Mucosa of stomach (tissue), 1 donor: ENCODE results near the gene SH3BP4.

Experiments
- H3K27me3 ChIP-seq: one replicate; pipeline ENCODE4 v1.7.0; 2013; ENCODE audit warnings: mild to moderate bottlenecking, low read length; ENCODE audit not compliant: control insufficient read depth, insufficient read depth
- H3K36me3 ChIP-seq: one replicate; pipeline ENCODE4 v1.7.0; 2013; ENCODE audit warnings: low read length; ENCODE audit not compliant: control insufficient read depth, insufficient read depth
- H3K4me1 ChIP-seq: one replicate; pipeline ENCODE4 v1.7.0; 2013; ENCODE audit warnings: mild to moderate bottlenecking, low read length; ENCODE audit not compliant: control insufficient read depth, insufficient read depth
- H3K4me3 ChIP-seq: one replicate; pipeline ENCODE4 v1.7.0; 2013; ENCODE audit warnings: low read length
- H3K9ac ChIP-seq: one replicate; pipeline ENCODE4 v1.7.0; 2013; ENCODE audit warnings: mild to moderate bottlenecking, low read length, moderate library complexity
- H3K9me3 ChIP-seq: one replicate; pipeline ENCODE4 v1.7.0; 2013; ENCODE audit warnings: mild to moderate bottlenecking, low read length, moderate library complexity; ENCODE audit not compliant: control insufficient read depth
- donor health status: Pancreatic carcinoma.

SH3BP4 gene

DNA sequence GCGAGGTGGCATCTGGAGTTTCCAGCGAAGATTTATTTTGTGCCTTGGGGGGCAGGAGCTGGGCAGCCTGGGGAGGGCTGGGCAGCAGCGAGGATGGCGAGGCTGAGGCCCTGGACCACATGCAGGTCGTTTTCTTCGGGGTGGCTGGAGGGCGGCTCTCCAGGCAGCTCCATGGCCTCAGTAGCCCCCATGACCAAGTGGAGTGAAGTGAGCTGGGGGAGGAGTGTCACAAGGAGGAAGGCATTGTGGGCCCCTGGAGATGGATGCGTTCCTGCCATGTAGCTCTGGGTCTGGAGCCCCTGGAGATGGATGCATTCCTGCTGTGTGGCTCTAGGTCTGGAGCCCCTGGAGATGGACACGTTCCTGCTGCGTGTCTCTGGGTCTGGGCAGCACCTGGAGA is 40.4 kb downstream of the SH3BP4 start:
- H3K36me3 ChIP-seq, result peaks cover under 1% of the 10 kb centered on the region
- H3K4me1 ChIP-seq, result peaks cover 63% of the 10 kb centered on the region
- H3K4me3 ChIP-seq, result no peak overlapping the region
- H3K9me3 ChIP-seq, result no peaks in the 10 kb centered on the region
- H3K27me3 ChIP-seq, result no peaks in the 10 kb centered on the region
- H3K9ac ChIP-seq, result no peak overlapping the region

DNA sequence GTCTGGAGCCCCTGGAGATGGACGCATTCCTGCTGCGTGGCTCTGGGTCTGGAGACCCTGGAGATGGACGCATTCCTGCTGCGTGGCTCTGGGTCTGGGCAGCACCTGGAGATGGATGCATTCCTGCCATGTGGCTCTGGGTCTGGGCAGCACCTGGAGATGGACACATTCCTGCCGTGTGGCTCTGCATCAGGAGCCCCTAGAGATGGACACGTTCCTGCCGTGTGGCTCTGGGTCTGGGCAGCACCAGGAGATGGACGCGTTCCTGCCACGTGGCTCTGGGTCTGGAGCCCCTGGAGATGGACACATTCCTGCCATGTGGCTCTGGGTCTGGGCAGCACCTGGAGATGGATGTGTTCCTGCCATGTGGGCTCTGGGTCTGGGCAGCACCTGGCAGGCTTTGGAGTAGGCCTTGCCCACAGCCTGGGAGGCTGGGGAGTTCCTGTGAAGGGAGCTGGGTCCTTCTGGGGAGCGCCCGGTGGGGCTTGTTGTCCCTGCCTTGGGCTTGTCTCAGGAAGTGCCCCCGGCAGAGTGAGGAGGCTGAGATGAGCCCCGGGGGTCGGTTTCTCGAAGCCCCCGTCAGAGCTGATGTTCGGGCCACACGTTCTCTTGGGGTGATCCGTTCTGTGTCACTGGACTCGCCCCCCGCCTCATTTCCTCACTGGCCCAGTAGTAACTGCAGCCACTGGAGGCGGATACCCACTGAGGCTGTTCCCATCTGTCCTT is 41.0 kb downstream of the SH3BP4 start:
- no peak overlapping the region for H3K4me3 ChIP-seq
- H3K36me3 ChIP-seq, result peaks cover 3% of the 10 kb centered on the region
- H3K27me3 ChIP-seq, result no peaks in the 10 kb centered on the region
- H3K9me3 ChIP-seq, result no peaks in the 10 kb centered on the region
- peaks cover 66% of the 10 kb centered on the region for H3K4me1 ChIP-seq
- no peak overlapping the region for H3K9ac ChIP-seq

DNA sequence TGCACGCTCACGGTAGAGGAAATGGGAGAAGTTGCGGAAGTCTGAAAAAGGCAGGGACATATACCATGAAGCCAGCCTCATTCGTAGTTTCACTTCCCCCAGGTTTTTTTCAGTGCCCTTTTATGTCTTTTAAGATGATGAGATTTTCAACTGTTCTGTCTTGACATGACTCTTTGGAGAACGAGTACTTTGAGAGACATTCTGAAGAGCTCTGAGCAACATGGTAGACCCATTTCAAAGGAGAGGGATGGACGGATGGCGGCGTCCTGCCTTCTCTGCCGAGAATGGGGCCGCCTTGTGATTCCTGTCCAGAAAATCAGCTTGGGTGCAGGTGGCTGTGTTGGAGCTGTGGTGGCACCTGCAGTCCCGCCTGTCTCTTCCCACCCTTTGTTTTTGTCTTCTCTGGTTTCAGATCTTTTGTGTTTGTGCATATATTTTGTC is 41.7 kb downstream of the SH3BP4 start:
- Histone ChIP-seq H3K9me3 (no peaks in the 10 kb centered on the region), H3K4me1 (peaks cover 68% of the 10 kb centered on the region), H3K9ac (no peak overlapping the region), H3K36me3 (peaks cover 3% of the 10 kb centered on the region), H3K27me3 (no peaks in the 10 kb centered on the region), H3K4me3 (no peak overlapping the region)

DNA sequence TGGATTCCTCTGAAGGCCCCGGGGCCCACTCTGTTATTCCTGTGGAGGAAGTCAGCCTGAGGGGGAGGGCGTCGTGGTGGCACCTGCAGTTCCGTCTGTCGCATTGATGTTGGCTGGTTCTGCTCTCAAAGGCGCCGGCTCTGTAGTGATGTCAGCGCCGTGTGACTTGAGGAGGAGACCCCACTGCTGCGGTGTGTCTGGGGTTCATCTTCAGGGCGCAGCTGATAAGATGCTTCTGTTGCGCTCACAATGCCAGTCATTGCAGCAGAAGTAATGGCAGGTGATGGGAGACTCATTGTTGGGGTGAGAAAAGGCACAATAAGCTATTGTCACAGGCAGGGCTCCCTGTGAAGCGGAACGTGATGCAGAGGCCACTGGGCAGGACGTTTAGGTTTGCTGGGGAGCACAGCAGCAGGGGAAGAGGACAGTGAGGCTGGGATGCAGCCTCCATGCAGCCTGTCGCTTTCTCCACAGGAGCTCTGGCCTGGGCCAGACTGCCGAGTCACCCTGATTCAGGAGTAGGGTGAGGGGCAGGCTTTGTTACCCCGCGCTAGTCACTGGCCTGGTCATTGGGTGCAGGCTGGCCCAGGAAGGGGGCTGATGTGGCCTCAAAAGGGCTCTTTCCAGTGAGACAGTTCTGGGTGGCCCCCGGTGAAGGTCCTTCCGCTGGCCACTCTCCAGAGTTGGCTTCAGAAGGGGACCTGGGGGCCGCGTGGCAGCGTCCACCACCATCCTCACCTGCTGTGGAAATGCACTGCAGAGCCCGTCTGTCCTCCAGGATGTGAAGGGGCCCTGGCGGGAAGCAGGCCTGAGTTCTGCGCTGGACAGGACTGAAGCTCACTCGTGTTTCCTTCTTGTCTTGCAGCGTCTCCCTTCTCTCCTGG is 42.9 kb downstream of the SH3BP4 start:
- H3K9me3 ChIP-seq, result no peaks in the 10 kb centered on the region
- no peak overlapping the region for H3K9ac ChIP-seq
- H3K27me3 ChIP-seq, result no peaks in the 10 kb centered on the region
- H3K4me3 ChIP-seq, result no peak overlapping the region
- peaks cover 3% of the 10 kb centered on the region for H3K36me3 ChIP-seq
- H3K4me1 ChIP-seq, result peaks cover 68% of the 10 kb centered on the region

DNA sequence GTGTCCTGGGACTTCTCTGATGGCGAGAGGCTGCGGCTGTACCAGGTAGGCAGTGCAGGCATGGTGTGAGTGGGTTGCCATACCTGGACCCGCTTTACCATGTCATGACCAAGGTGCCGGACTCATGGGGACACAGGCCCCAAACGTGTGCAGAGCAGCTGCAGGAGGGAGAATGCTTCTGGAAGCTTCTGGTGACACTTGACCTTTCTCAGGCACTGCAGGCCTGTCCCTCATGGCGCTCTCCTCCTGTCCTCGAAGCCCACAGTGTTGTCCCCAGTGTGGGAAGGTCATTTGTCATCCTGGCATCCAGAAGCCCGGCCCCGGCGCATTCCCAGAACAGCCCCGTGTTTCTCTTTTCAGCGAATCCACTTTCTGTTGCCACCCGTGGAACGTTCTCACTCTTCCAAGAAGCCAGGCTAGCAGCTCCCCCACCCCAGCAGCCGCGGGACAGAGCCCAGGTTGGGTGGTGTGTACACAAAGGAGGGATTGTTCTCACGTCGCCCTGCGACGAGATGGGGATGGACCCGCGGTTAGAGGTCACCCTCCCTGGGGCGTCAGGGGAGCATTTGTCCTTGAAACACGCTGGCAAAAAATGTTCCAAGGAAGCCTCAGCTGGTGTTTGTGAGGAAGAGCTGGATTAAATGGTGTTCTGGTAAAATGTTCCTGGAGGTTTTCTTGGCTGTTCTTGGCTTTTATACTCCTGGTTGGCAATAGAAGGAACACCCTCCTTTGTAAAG is 43.7 kb downstream of the SH3BP4 start:
- peaks cover 76% of the 10 kb centered on the region for H3K4me1 ChIP-seq
- H3K9ac ChIP-seq, result no peak overlapping the region

DNA sequence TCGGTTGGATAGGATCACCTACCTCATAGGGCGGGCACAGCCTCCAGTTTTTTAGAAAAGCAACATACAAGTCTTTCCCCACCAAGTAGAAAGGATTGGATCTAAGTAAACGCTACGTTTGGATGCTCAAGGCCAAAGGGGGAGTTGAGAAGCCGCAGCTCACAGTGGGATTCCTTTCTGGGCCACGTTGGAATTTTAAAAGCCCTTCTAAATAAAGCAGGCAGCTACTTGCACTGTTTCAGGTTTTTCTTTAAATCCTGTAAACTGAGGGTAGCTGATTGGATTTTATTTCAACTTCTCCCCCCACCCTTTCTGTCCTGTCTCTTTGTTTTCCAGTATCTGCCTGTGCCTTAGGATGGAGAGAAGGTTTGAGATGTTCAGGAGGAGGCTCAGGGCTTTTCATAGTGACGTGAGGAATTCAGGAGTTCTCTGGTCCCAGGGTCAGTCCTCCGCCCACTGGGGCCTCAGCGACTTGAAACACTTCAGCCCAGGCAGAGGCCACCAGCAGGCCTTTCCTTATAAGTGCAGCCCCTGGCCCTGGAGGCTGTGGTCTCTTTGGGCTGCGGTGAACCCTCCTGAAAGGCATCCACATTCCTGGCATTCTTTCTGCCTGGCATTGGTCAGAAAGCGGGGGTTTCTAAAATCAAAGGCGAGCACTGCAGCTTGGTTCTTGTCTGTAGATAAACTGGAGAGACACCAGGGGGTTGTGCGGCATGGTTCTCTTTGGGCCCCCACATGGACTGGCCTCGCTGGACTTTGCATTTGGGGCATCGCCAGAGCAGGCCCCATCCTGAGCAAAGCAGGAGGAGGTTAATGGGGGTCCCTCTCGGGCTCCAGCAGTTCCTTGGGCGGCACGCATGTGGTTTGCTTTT is 44.5 kb downstream of the SH3BP4 start:
- no peaks in the 10 kb centered on the region for H3K27me3 ChIP-seq
- H3K4me1 ChIP-seq, result peaks cover 84% of the 10 kb centered on the region

More for the DNA sequence above, 43.7 kb downstream of the SH3BP4 start:
- Histone ChIP-seq H3K27me3 (no peaks in the 10 kb centered on the region), H3K36me3 (peaks cover 3% of the 10 kb centered on the region), H3K9me3 (no peaks in the 10 kb centered on the region), H3K4me3 (no peak overlapping the region)

DNA sequence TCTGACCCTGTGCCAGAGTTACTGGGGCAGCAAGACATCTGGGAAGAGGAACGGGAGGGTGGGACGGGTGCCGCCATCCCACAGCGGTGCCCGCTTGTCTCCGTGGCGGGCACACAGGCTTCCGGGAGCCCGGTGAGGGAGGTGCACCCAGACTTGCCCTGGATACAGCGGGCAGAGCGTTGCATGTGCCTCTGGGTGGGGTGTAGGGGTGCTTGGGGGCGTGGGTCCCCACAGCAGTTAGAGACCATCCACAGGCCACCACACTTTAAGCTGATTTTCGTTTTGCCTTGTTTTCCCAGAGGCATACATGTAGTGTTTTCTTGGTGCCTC is 45.1 kb downstream of the SH3BP4 start:
- Histone ChIP-seq H3K4me1 (peaks cover 87% of the 10 kb centered on the region), H3K4me3 (no peak overlapping the region), H3K9me3 (no peaks in the 10 kb centered on the region), H3K9ac (no peak overlapping the region), H3K36me3 (peaks cover 3% of the 10 kb centered on the region), H3K27me3 (no peaks in the 10 kb centered on the region)

More for the DNA sequence above, 44.5 kb downstream of the SH3BP4 start:
- no peak overlapping the region for H3K9ac ChIP-seq
- no peaks in the 10 kb centered on the region for H3K9me3 ChIP-seq
- H3K4me3 ChIP-seq, result no peak overlapping the region
- H3K36me3 ChIP-seq, result peaks cover 3% of the 10 kb centered on the region

DNA sequence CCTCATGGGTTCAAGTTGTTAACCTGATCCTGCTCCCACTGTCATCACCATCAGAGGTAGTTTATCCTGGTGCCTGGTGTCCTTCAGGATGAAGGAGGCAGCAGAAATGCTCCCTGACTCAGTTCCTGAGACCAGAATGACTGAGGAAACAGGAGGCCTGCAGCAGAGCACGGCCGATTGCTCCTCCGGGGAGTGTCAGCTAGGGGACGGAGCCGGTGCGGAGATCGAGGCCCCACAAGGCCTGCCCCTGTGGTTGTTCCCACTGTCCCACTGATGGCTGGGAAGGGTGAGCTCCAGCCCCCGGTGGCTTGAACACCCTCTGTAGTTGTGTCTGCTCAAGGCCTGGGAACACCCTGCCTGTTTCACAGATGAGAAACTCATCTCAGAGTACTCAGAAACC is 45.6 kb downstream of the SH3BP4 start:
- H3K4me1 ChIP-seq, result peaks cover 88% of the 10 kb centered on the region
- no peak overlapping the region for H3K4me3 ChIP-seq
- peaks cover 3% of the 10 kb centered on the region for H3K36me3 ChIP-seq
- H3K27me3 ChIP-seq, result no peaks in the 10 kb centered on the region
- no peak overlapping the region for H3K9ac ChIP-seq
- no peaks in the 10 kb centered on the region for H3K9me3 ChIP-seq

DNA sequence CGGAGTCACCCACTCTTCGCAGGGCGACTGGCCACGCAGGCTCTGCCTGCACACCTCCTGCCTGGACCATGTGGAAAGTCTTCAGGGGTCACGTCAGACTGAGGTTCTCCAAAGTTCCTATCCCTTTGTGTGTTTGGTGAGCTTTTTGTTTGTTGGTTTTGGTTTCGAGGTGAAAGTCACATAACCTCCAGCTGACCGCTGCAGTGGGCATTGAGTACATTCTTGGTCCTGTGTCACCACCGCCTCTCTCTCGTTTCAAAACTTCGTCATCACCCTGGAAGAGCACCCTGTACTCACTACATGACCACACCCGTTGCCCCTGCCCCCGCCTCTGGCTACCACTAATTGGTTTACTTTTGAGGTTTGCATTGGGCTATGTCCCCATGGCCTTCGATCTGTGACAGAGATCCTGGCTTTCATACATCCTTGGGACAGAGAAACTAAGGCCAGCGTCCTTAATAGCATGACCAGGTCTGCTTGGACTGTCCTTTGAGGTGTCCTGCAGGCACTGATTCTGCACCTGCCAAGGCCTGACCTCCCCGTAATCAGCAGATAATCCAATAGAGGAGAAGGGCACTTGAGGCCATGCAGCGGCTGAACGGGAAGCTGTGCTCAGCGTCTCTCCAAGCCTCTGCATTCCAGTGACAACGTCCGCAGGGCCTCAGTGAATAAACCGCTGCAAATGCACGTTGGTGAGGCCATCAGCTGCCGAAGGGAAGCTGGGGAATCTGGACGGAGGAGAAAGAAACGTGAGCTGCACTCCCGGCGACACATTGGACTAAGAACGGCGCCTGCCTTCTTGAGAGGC is 46.8 kb downstream of the SH3BP4 start:
- Histone ChIP-seq H3K9me3 (no peaks in the 10 kb centered on the region), H3K27me3 (no peaks in the 10 kb centered on the region), H3K36me3 (peaks cover 3% of the 10 kb centered on the region), H3K4me1 (peaks cover 90% of the 10 kb centered on the region), H3K4me3 (no peak overlapping the region), H3K9ac (no peak overlapping the region)

DNA sequence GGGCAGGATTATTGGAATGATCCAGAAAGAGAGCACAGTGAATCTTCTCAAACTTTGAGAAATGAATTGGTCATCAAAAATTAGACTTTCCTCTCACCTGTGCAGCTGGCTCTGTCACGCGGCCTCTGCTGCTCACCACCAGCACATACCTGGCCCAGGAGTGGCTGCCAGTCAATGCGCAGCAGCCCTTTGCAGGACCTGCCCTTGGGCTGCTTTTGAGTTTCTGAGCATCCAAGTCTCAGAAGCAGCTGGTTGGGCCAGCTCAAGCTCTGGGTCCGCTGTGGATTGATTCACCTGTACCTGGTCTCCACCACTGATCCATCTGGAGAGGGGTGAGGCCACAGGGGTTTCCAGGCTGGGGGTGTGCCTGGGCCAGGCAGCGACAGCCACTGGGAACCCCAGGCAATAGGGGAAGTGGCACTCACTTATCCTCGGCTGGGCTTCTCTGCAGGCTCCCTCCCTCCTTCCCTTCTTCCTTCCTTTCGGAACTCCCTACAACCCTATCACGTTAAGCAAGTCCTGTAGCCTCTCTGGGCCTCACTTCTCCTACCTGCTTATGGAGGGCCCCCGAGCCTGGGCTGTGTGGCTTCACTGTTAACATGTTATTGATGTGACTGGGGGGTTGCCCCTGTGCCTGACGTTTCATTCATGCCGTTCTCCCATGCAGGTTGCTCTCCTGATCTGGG is 48.1 kb downstream of the SH3BP4 start:
- no peaks in the 10 kb centered on the region for H3K27me3 ChIP-seq
- H3K4me3 ChIP-seq, result no peak overlapping the region
- peaks cover 84% of the 10 kb centered on the region for H3K4me1 ChIP-seq
- H3K36me3 ChIP-seq, result peaks cover 3% of the 10 kb centered on the region
- H3K9me3 ChIP-seq, result no peaks in the 10 kb centered on the region
- peak overlapping the region; percentile 7 for H3K9ac ChIP-seq
